ENCODE results near the gene POC1B.

DNA sequence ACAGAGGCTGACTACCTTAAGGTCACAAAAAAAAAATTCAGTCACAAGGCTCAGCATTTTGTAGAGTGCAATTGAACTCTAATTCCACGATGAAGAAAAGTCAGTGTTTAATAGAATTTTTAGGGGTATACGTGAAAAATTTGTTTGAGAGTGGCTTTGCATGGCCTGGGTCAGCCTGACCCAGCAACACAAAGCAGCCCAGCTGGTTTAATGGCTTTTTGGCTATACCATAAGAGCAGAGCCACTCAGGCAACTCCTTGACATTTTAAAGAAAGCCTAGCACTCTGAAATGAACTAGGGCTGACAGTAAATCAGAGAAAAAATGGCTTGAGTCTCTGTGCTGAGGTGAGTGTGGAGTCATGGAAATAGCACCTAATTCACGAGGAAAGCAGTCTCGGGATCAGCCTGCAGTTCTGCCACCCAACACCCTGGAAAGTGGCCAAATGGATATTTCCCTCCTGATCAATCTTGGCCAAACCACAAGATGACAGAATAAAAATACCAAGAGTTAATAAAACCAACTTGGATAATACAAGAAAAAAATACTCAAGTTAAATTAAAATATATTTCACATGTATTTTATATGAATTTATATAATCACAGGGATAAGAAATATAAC is 60.8 kb downstream of the POC1B start:
- TF ChIP-seq, protein P1, sequence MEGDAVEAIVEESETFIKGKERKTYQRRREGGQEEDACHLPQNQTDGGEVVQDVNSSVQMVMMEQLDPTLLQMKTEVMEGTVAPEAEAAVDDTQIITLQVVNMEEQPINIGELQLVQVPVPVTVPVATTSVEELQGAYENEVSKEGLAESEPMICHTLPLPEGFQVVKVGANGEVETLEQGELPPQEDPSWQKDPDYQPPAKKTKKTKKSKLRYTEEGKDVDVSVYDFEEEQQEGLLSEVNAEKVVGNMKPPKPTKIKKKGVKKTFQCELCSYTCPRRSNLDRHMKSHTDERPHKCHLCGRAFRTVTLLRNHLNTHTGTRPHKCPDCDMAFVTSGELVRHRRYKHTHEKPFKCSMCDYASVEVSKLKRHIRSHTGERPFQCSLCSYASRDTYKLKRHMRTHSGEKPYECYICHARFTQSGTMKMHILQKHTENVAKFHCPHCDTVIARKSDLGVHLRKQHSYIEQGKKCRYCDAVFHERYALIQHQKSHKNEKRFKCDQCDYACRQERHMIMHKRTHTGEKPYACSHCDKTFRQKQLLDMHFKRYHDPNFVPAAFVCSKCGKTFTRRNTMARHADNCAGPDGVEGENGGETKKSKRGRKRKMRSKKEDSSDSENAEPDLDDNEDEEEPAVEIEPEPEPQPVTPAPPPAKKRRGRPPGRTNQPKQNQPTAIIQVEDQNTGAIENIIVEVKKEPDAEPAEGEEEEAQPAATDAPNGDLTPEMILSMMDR (optimal IDR thresholded peaks at IDR 0.05 in 1 of 3, IDR thresholded peaks at IDR 0.05 in 1 of 3, conservative IDR thresholded peaks at IDR 0.05 in 1 of 3; ENCODE audit: extremely low read depth in 1 of 3, insufficient read depth in 2 of 3, low read length in 3 of 3) = no peak
- TF ChIP-seq EZH2 (IDR thresholded peaks at IDR 0.05; ENCODE audit: low read length) = no peak

All from keratinocyte (primary cell).